Measurements from ENCODE around the gene TET1.
A peak's percentile ranks its signal among the peaks of the same experiment; 100 is the strongest.
"Not testable (repeated sequence)": the region's sequence is repeated elsewhere in the genome, so short reads cannot be mapped to it uniquely, and the experiment has no call there.

The TET1 gene

GRCh38 chr10:68713065-68713464 is 152.9 kb downstream of the TET1 start:
- DNase-seq (ENCODE audit: low spot score): not testable (repeated sequence)

GRCh38 chr10:68717435-68717834 is 157.3 kb downstream of the TET1 start:
- DNase-seq (ENCODE audit: low spot score): no peak

GRCh38 chr10:68720793-68721672 is 160.9 kb downstream of the TET1 start, which contains the start of gene CCAR1:
Gene CCAR1 (plus strand): TSS chr10:68721239. CDS start chr10:68722505, 1,266 bp downstream.
- DNase-seq (ENCODE audit: low spot score): peak; percentile 97

- DNase-seq (ENCODE audit: low spot score): peak; percentile 37
These were observed 161.7 kb downstream of the TET1 start for GRCh38 chr10:68721673-68722335.

DNA sequence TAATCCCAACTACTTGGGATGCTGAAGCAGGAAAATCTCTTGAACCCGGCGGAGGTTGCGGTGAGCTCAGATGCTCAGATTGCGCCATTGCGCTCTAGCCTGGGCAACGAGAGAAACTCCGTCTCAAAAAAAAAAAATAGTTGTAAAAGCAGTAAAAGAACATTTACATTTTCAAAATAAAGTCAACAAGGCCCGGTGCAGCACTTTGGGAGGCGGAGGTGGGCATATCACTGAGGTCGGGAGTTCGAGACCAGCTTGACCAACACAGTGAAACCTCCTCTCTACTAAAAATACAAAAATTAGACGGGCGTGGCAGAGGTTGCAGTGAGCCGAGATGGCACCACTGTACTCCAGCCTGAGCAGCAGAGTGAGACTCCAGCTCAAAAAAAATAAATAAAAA is 164.9 kb downstream of the TET1 start:
- no peak for DNase-seq (ENCODE audit: low spot score)

GRCh38 chr10:68727146-68727545 is 167.0 kb downstream of the TET1 start:
- DNase-seq (ENCODE audit: low spot score): no peak

DNA sequence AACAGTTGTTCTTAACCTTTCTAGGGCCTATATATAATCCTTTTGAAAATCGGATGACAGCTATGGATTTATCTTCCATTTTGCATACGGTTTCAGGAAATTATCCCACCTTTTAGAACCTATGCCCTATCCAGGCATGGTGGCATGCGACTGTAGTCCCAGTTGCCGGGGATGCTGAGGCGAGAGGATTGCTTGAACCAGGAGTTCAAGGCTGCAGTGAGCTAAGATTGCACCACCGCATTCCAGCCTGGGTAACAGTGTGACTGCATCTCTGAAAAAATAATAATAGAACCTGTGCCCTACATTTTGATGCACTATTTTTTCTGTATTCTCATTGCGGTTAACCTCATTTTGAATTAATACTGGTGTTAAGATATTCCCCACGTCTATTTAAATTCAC is 172.5 kb downstream of the TET1 start:
- DNase-seq (ENCODE audit: low spot score): no peak

DNA sequence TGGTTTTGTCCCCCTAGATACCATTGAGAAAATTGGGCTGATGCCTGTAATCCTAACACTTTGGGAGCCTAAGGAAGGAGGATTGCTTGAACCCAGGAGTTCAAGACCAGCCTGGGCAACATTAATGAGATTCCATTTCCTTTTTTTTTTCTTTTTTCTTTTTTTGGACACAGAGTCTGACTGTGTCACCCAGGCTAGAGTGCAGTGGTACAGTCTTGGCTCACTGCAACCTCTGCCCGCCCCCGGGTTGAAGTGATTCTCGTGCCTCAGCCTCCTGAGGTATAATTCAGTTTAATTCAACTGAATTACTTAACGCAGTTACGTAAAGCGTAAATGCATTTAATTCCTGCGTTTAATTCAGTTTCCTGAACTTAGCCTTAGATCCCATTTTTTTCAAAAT is 174.2 kb downstream of the TET1 start:
- DNase-seq (ENCODE audit: low spot score): no peak

- no peak for DNase-seq (ENCODE audit: low spot score)
These were observed 175.0 kb downstream of the TET1 start for GRCh38 chr10:68735119-68735518.

- DNase-seq (ENCODE audit: low spot score): not testable (repeated sequence)
These were observed 175.6 kb downstream of the TET1 start for GRCh38 chr10:68735739-68736138.

GRCh38 chr10:68740676-68741075 is 180.5 kb downstream of the TET1 start:
- not testable (repeated sequence) for DNase-seq (ENCODE audit: low spot score)

- DNase-seq (ENCODE audit: low spot score): no peak
These were observed 182.3 kb downstream of the TET1 start for GRCh38 chr10:68742397-68742796.
